Measurements from ENCODE around the gene KLHL33.
A peak's percentile ranks its signal among the peaks of the same experiment; 100 is the strongest.

KLHL33 gene

GRCh38 chr14:20470603-20470901, 34.6 kb upstream of the KLHL33 start:
- in situ Hi-C loops (cut with MboI; ENCODE audit: low sequenced_read_pairs, unreplicated experiment) = no loop called here
- DNase-seq (ENCODE audit: low spot score) = no peak
- no peak for TF ChIP-seq CTCF (IDR thresholded peaks at IDR 0.05; ENCODE audit: borderline replicate concordance, control extremely low read depth, extremely low read depth, insufficient read depth, missing control alignments)

- no peak for TF ChIP-seq CTCF (IDR thresholded peaks at IDR 0.05; ENCODE audit: borderline replicate concordance, control extremely low read depth, extremely low read depth, insufficient read depth, missing control alignments)
- in situ Hi-C loops (cut with MboI; ENCODE audit: low sequenced_read_pairs, unreplicated experiment) = no loop called here
- peak; percentile 49 for DNase-seq (ENCODE audit: low spot score)
These were observed 34.1 kb upstream of the KLHL33 start for GRCh38 chr14:20469890-20470602.

- TF ChIP-seq CTCF (IDR thresholded peaks at IDR 0.05; ENCODE audit: borderline replicate concordance, control extremely low read depth, extremely low read depth, insufficient read depth, missing control alignments) = no peak
- in situ Hi-C loops (cut with MboI; ENCODE audit: low sequenced_read_pairs, unreplicated experiment) = no loop called here
- peak; percentile 96 for DNase-seq (ENCODE audit: low spot score)
These were observed 33.4 kb upstream of the KLHL33 start, which contains the start of gene PNP for GRCh38 chr14:20469242-20469889. PNP (plus strand) TSS chr14:20469406; CDS start chr14:20469525, 119 bp downstream.

GRCh38 chr14:20468764-20469241, 32.8 kb upstream of the KLHL33 start:
- no peak for TF ChIP-seq CTCF (IDR thresholded peaks at IDR 0.05; ENCODE audit: borderline replicate concordance, control extremely low read depth, extremely low read depth, insufficient read depth, missing control alignments)
- in situ Hi-C loops (cut with MboI; ENCODE audit: low sequenced_read_pairs, unreplicated experiment) = no loop called here
- peak; percentile 21 for DNase-seq (ENCODE audit: low spot score)

GRCh38 chr14:20461225-20462141, 25.5 kb upstream of the KLHL33 start, which contains the start of gene PIP4P1:
PIP4P1 (minus strand) TSS chr14:20461434; CDS start chr14:20461325, 109 bp downstream.
- in situ Hi-C loops (cut with MboI; ENCODE audit: low sequenced_read_pairs, unreplicated experiment) = no loop called here
- no peak for TF ChIP-seq CTCF (IDR thresholded peaks at IDR 0.05; ENCODE audit: borderline replicate concordance, control extremely low read depth, extremely low read depth, insufficient read depth, missing control alignments)
- DNase-seq (ENCODE audit: low spot score) = peak; percentile 92

Data from GM13976 (cell line).